Measurements from ENCODE around the gene RDH5. TPM values are rescaled to one million over a fixed set of nuclear protein-coding genes. Genes with fewer than 3 reads are reported as not detected.

RDH5 gene
- total RNA-seq, 1 donor from 2014 or later: 11.2 TPM

- no peak overlapping the region for H3K4me3 Mint-ChIP-seq
- no peak for DNase-seq (ENCODE audit: low spot score in 2 of 2, unreplicated experiment in 2 of 2)
- H3K4me1 Mint-ChIP-seq: peaks cover 17% of the 10 kb centered on the region
- no peaks in the 10 kb centered on the region for H3K9me3 Mint-ChIP-seq
- H3K27me3 Mint-ChIP-seq (ENCODE audit: low read depth): peaks cover 67% of the 10 kb centered on the region
- TF ChIP-seq CTCF (IDR thresholded peaks at IDR 0.05; ENCODE audit: unreplicated experiment): no peak
- no peaks in the 10 kb centered on the region for H3K36me3 Mint-ChIP-seq
- H3K27ac Mint-ChIP-seq: no peak overlapping the region
Measured at GRCh38 chr12:55705782-55706402, 14.3 kb upstream of the RDH5 start.

GRCh38 chr12:55706568-55707218, 13.5 kb upstream of the RDH5 start:
- no peak for TF ChIP-seq CTCF (IDR thresholded peaks at IDR 0.05; ENCODE audit: unreplicated experiment)
- Mint-ChIP-seq H3K4me3 (peak overlapping the region; percentile 74), H3K9me3 (no peaks in the 10 kb centered on the region), H3K4me1 (peaks cover 17% of the 10 kb centered on the region), H3K27ac (no peak overlapping the region), H3K36me3 (no peaks in the 10 kb centered on the region), H3K27me3 (ENCODE audit: low read depth) (peaks cover 71% of the 10 kb centered on the region)
- DNase-seq (ENCODE audit: low spot score in 2 of 2, unreplicated experiment in 2 of 2): no peak

- peaks cover 76% of the 10 kb centered on the region for H3K27me3 Mint-ChIP-seq (ENCODE audit: low read depth)
- H3K9me3 Mint-ChIP-seq: no peaks in the 10 kb centered on the region
- no peaks in the 10 kb centered on the region for H3K36me3 Mint-ChIP-seq
- DNase-seq (ENCODE audit: low spot score in 2 of 2, unreplicated experiment in 2 of 2): no peak
- peaks cover 17% of the 10 kb centered on the region for H3K4me1 Mint-ChIP-seq
- H3K27ac Mint-ChIP-seq: no peak overlapping the region
- no peak for TF ChIP-seq CTCF (IDR thresholded peaks at IDR 0.05; ENCODE audit: unreplicated experiment)
- peak overlapping the region; percentile 74 for H3K4me3 Mint-ChIP-seq
Measured at GRCh38 chr12:55707219-55707671, 12.9 kb upstream of the RDH5 start.

GRCh38 chr12:55707841-55708694, 12.1 kb upstream of the RDH5 start, which contains the start of gene ITGA7:
Gene ITGA7, minus strand, starts transcription at chr12:55707904. Its CDS starts 222 bp downstream, at chr12:55707682.
- Mint-ChIP-seq H3K27me3 (ENCODE audit: low read depth) (peaks cover 83% of the 10 kb centered on the region), H3K4me1 (peaks cover 17% of the 10 kb centered on the region), H3K36me3 (no peaks in the 10 kb centered on the region), H3K27ac (no peak within 1 kb of the TSS), H3K4me3 (peak within 1 kb of the TSS; percentile 74), H3K9me3 (no peaks in the 10 kb centered on the region)
- DNase-seq (ENCODE audit: low spot score in 2 of 2, unreplicated experiment in 2 of 2): peak; percentile 75 to 87
- no peak for TF ChIP-seq CTCF (IDR thresholded peaks at IDR 0.05; ENCODE audit: unreplicated experiment)

- Mint-ChIP-seq H3K27ac (no peak overlapping the region), H3K9me3 (no peaks in the 10 kb centered on the region), H3K4me3 (peak overlapping the region; percentile 74), H3K4me1 (peaks cover 17% of the 10 kb centered on the region), H3K36me3 (no peaks in the 10 kb centered on the region), H3K27me3 (ENCODE audit: low read depth) (peaks cover 84% of the 10 kb centered on the region)
- no peak for TF ChIP-seq CTCF (IDR thresholded peaks at IDR 0.05; ENCODE audit: unreplicated experiment)
- no peak for DNase-seq (ENCODE audit: low spot score in 2 of 2, unreplicated experiment in 2 of 2)
Measured at GRCh38 chr12:55708695-55709233, 11.4 kb upstream of the RDH5 start.
